Muscle of leg (tissue), 11 donors: ENCODE results near the gene NUP85. TPM values are rescaled to one million over a fixed set of nuclear protein-coding genes. Genes with fewer than 3 reads are reported as not detected.
A peak's percentile ranks its signal among the peaks of the same experiment; 100 is the strongest.

ENCODE experiments used
- DNase-seq: peaks from one replicate; pipeline ENCODE4 v3.0.0; 2013
- H3K27ac ChIP-seq: one replicate; pipeline ENCODE4 v1.5.1; 2013; ENCODE audit warnings: mild to moderate bottlenecking, low read length, control low read depth
- H3K27me3 ChIP-seq: one replicate; pipeline ENCODE4 v1.6.1; 2013; ENCODE audit warnings: low read length; ENCODE audit not compliant: control insufficient read depth, insufficient read depth
- H3K36me3 ChIP-seq: one replicate; pipeline ENCODE4 v1.6.1; 2013; ENCODE audit warnings: low read length; ENCODE audit not compliant: control insufficient read depth, insufficient read depth
- H3K4me1 ChIP-seq: one replicate; pipeline ENCODE4 v1.6.1; 2013; ENCODE audit warnings: low read length; ENCODE audit not compliant: control insufficient read depth, insufficient read depth
- H3K4me3 ChIP-seq: one replicate; pipeline ENCODE4 v1.5.1; 2013; ENCODE audit warnings: low read length, control low read depth
- H3K9me3 ChIP-seq: replicated peaks from 2 replicates; pipeline ENCODE4 v1.6.1; 2013; ENCODE audit warnings: low read depth, low read length; ENCODE audit not compliant: control insufficient read depth
- WGBS: methylation state at CpG from one replicate; pipeline ENCODE4 v1.1.5; 2013; ENCODE audit warnings: missing lambda C conversion rate; ENCODE audit not compliant: insufficient coverage; 5-methylcytosine and 5-hydroxymethylcytosine counted together
- polyA plus RNA-seq, 8 donors: library from polyadenylated mRNA; unstranded; fragments of 120-200 nt; gene quantifications; one replicate each; pipeline versions ENCODE4 v1.2.1 to v1.2.3, GENCODE V29; 2013; ENCODE audit warnings: inconsistent platforms in 1 of 8, low replicate concordance in 1 of 8; ENCODE audit not compliant: insufficient read length in 8 of 8, insufficient read depth in 1 of 8
- total RNA-seq: library from RNA; stranded (reverse); fragments of 120-200 nt; gene quantifications from one replicate; pipeline ENCODE4 v1.2.4, GENCODE V29; 2013

The NUP85 gene
- total and polyA plus RNA-seq, 9 donors: 33.5 to 51.2 (median 44.1) TPM

DNA sequence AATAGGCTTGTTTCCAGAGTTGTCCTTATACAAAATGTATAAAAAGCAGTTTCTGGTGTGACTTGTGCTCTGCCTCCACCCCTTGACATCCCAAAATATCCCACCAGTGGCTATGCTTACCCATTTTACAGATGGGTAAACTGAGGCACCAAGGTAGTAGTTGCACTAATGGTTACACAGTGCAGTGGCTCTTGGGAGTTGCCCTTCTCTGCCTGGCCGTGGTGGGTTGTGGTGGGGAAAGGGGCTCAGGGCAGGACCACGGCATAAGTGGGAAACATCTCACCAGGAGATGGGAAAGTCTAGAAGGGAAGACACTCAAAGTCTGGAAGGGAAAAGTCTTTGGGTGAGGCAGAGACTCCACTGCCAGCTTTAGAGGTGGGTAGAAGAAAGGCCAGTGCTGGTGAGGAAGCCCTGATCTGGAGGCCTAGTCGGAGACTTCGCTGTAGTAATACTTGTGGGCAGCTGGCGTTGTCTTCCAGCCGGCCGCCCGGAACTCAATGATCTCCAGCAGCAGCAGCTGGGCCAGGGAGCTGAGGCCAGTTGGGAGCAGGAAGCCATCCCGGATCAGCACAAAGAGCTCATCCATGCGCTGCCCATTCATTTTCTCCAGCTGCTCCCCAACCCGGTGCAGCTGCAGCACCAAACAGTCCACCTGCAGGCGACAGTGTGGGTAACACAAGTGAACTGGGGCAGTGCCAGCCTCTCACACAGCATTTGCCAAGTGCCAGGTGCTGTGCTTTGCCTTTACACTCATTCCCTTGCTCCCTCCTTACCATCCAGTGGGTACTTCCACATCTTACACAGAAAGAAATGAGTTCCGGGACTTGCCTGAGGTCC, 61.1 kb downstream of the NUP85 start:
- Histone ChIP-seq H3K27ac (peak overlapping the region; percentile 82), H3K27me3 (no peaks in the 10 kb centered on the region), H3K4me3 (no peak overlapping the region), H3K4me1 (peaks cover 54% of the 10 kb centered on the region), H3K36me3 (peaks cover 51% of the 10 kb centered on the region), H3K9me3 (no peaks in the 10 kb centered on the region)
- DNase-seq: peak; percentile 71
- 80% methylated on average over 13 of the region's 13 CpGs for WGBS

DNA sequence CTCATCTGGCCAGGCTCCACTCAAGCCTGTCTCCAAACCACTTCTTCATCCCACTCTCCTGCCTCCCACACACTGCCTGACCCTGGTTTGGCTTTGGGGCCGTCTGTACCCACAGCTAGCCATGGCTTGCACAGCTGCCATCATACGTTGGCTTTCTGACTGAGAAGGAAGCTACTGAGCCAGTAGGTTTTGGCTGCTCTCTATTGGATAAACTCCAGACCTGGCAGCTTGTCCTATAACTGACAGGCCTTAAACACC, 61.6 kb downstream of the NUP85 start:
- peak overlapping the region; percentile 62 for H3K27ac ChIP-seq
- no peaks in the 10 kb centered on the region for H3K27me3 ChIP-seq
- H3K4me3 ChIP-seq: no peak overlapping the region
- H3K4me1 ChIP-seq: peaks cover 57% of the 10 kb centered on the region
- H3K9me3 ChIP-seq: no peaks in the 10 kb centered on the region
- WGBS: 47% methylated on average over 2 of the region's 2 CpGs
- peak; percentile 48 for DNase-seq
- H3K36me3 ChIP-seq: peaks cover 51% of the 10 kb centered on the region

DNA sequence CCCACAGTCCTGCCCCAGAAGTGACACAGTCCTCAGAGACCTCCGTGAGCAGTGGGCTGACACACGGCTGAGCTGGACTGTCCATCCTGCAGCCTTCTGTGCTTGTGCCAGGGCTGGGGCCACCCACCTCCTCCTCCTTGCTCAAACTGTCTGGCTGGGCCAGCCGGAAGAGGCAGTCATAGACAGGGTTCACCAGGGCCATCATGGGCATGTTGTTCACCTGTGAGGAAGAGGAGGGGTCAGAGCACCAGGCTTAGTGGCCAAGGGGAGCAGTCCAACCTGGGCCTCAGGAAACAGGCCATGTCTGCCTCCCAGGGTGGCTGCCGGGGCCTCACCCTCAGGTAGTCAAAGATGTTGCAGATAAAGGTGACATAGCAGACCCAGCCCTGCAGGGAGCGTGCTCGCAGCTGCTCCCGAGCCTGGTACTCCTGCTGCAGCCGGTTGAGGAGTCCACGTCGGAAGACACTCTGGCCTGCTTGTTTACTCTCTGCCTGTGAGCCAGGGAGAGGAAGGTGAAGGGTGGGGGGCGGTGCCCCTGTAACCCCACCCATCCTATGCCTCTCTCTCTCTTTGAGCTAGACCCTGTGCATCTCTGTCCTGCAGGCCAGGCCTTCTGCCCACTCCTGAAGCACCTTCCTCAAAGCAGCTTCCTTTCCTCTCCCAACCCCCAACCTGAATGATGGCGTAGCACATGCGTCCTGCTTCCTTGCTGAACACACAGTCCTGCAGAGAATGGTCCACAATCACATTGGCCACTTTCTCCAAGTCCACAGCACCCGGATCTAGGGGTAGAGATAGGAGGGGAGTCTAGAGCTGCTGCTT, 62.1 kb downstream of the NUP85 start:
- no peak for DNase-seq
- Histone ChIP-seq H3K4me3 (no peak overlapping the region), H3K9me3 (no peaks in the 10 kb centered on the region), H3K27ac (peak overlapping the region; percentile 38), H3K4me1 (peaks cover 57% of the 10 kb centered on the region), H3K27me3 (no peaks in the 10 kb centered on the region), H3K36me3 (peaks cover 52% of the 10 kb centered on the region)
- WGBS: 34% methylated on average over 8 of the region's 14 CpGs

- peaks cover 58% of the 10 kb centered on the region for H3K4me1 ChIP-seq
- no peaks in the 10 kb centered on the region for H3K27me3 ChIP-seq
- H3K9me3 ChIP-seq: no peaks in the 10 kb centered on the region
- no peak for DNase-seq
- H3K27ac ChIP-seq: peak overlapping the region; percentile 96
- peaks cover 37% of the 10 kb centered on the region for H3K36me3 ChIP-seq
- H3K4me3 ChIP-seq: peak overlapping the region; percentile 94
- WGBS: 0% methylated on average over 2 of the region's 6 CpGs
Observed at GRCh38 chr17:75269844-75270217, 64.4 kb downstream of the NUP85 start.

- H3K36me3 ChIP-seq: peaks cover 33% of the 10 kb centered on the region
- no peaks in the 10 kb centered on the region for H3K9me3 ChIP-seq
- H3K27me3 ChIP-seq: no peaks in the 10 kb centered on the region
- peaks cover 56% of the 10 kb centered on the region for H3K4me1 ChIP-seq
- H3K27ac ChIP-seq: peak overlapping the region; percentile 96
- 2% methylated on average over 43 of the region's 47 CpGs for WGBS
- DNase-seq: peak; percentile 82
- H3K4me3 ChIP-seq: peak overlapping the region; percentile 94
Observed at GRCh38 chr17:75270218-75270965, 64.9 kb downstream of the NUP85 start.

GRCh38 chr17:75270966-75271232, 65.4 kb downstream of the NUP85 start, which contains the start of gene MIF4GD:
TSS of gene MIF4GD (minus strand) at chr17:75271231. CDS start at chr17:75270195, 1,036 bp downstream.
- under 1% methylated on average over 39 of the region's 39 CpGs for WGBS
- DNase-seq: peak; percentile 91
- H3K27ac ChIP-seq: peak within 1 kb of the TSS; percentile 96
- H3K9me3 ChIP-seq: no peaks in the 10 kb centered on the region
- H3K4me1 ChIP-seq: peaks cover 51% of the 10 kb centered on the region
- H3K4me3 ChIP-seq: peak within 1 kb of the TSS; percentile 94
- H3K36me3 ChIP-seq: peaks cover 31% of the 10 kb centered on the region
- H3K27me3 ChIP-seq: no peaks in the 10 kb centered on the region

DNA sequence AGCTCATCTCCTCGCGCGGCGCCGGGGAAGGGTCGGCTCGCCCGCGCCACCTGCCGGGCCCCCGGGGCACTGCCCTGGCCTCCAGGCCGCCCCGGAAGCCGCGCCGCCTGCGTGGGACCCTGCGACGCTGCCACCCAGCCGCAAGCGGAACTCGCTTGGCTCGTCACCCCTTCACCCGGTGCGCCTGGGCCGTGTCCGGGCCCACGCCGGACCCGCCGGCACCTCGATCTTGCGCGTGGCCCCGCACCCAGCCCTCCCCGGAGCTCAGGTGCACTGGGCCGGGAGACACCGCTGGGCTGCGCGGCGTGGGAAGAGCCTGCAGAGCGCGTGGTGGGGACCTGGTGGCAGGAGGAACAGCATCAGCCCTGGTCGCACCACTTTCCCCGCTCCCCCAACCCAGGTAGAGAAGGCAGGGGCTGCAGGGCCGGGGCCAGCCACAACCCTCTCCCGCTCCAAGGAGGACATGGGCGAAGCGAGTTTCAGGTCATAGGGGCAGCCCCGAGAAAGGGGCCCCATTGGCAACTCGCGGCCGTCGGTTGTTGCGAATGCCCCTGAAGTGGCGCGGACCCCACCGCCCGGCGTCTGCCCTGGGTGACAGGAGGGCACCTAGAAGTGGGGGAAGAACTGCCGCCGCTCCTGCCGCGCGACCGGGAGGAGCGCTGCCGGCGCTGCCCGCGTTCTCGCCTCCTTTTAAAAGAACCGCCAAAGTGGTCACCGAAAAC, 65.9 kb downstream of the NUP85 start:
- no peak overlapping the region for H3K27ac ChIP-seq
- no peaks in the 10 kb centered on the region for H3K27me3 ChIP-seq
- H3K4me3 ChIP-seq: peak overlapping the region; percentile 47
- WGBS: under 1% methylated on average over 62 of the region's 74 CpGs
- H3K9me3 ChIP-seq: no peaks in the 10 kb centered on the region
- H3K36me3 ChIP-seq: peaks cover 26% of the 10 kb centered on the region
- peak; percentile 54 for DNase-seq
- H3K4me1 ChIP-seq: peaks cover 46% of the 10 kb centered on the region

- no peak overlapping the region for H3K27ac ChIP-seq
- no peaks in the 10 kb centered on the region for H3K27me3 ChIP-seq
- no peak for DNase-seq
- peak overlapping the region; percentile 47 for H3K4me3 ChIP-seq
- H3K36me3 ChIP-seq: peaks cover 22% of the 10 kb centered on the region
- WGBS: 44% methylated on average over 18 of the region's 24 CpGs
- no peaks in the 10 kb centered on the region for H3K9me3 ChIP-seq
- H3K4me1 ChIP-seq: peaks cover 41% of the 10 kb centered on the region
Observed at GRCh38 chr17:75271955-75272847, 66.7 kb downstream of the NUP85 start.

- DNase-seq: no peak
- 83% methylated on average over 1 of the region's 3 CpGs for WGBS
- H3K36me3 ChIP-seq: peaks cover 19% of the 10 kb centered on the region
- no peak overlapping the region for H3K27ac ChIP-seq
- no peaks in the 10 kb centered on the region for H3K9me3 ChIP-seq
- peaks cover 39% of the 10 kb centered on the region for H3K4me1 ChIP-seq
- H3K4me3 ChIP-seq: no peak overlapping the region
- no peaks in the 10 kb centered on the region for H3K27me3 ChIP-seq
Observed at GRCh38 chr17:75272848-75273184, 67.3 kb downstream of the NUP85 start.
